Esophagus (tissue), 2 donors: Measurements from ENCODE around the gene ZNF121. TPM values are rescaled to one million over a fixed set of nuclear protein-coding genes. Genes with fewer than 3 reads are reported as not detected.
"Not testable (repeated sequence)": the region's sequence is repeated elsewhere in the genome, so short reads cannot be mapped to it uniquely, and the experiment has no call there.

Experiments used
- H3K27ac ChIP-seq, 2 donors: one replicate each; pipeline ENCODE4 v1.5.1; 2013; ENCODE audit warnings: low read depth in 2 of 2, mild to moderate bottlenecking in 2 of 2, inconsistent platforms in 1 of 2, low read length in 1 of 2, moderate library complexity in 1 of 2
- H3K27me3 ChIP-seq, 2 donors: one replicate each; pipeline ENCODE4 v1.6.1; 2013; ENCODE audit warnings: low read length in 2 of 2, control low read depth in 1 of 2, mild to moderate bottlenecking in 1 of 2; ENCODE audit not compliant: insufficient read depth in 2 of 2, control insufficient read depth in 1 of 2
- H3K36me3 ChIP-seq, 2 donors: one replicate each; pipeline ENCODE4 v1.6.1; 2013; ENCODE audit warnings: low read length in 1 of 2; ENCODE audit not compliant: control insufficient read depth in 2 of 2, insufficient read depth in 2 of 2
- H3K4me1 ChIP-seq, 2 donors: one replicate each; pipeline ENCODE4 v1.6.1; 2013; ENCODE audit warnings: low read length in 1 of 2; ENCODE audit not compliant: control insufficient read depth in 2 of 2, insufficient read depth in 2 of 2
- H3K4me3 ChIP-seq, 2 donors: one replicate each; pipeline ENCODE4 v1.5.1; 2013; ENCODE audit warnings: low read length in 2 of 2, mild to moderate bottlenecking in 2 of 2, low read depth in 1 of 2, moderate library complexity in 1 of 2
- H3K9me3 ChIP-seq, 2 donors: one replicate each; pipeline ENCODE4 v1.6.1; 2013; ENCODE audit warnings: mild to moderate bottlenecking in 2 of 2, low read depth in 1 of 2, low read length in 1 of 2, moderate library complexity in 1 of 2; ENCODE audit not compliant: control insufficient read depth in 2 of 2, insufficient read depth in 1 of 2
- WGBS, 2 donors: extraction: QIAGEN DNeasy Blood & Tissue Kit; methylation state at CpG; one replicate each; pipeline ENCODE4 v1.1.7; 2013; 5-methylcytosine and 5-hydroxymethylcytosine counted together
- polyA plus RNA-seq, 2 donors: library from polyadenylated mRNA; stranded (reverse); fragments of 200-250 nt; gene quantifications; one replicate each; pipeline ENCODE4 v1.2.3, GENCODE V29; 2013
- donor health status: healthy with polysubstance abuse.
- donor health status: Bipolar disorder and iron deficiency.

Gene ZNF121
- polyA plus RNA-seq, 2 donors, result 4.8 to 10.6 TPM

- 15 to 17% methylated on average over 7 of the region's 7 CpGs for WGBS, 2 donors
- no peaks in the 10 kb centered on the region for H3K9me3 ChIP-seq
- H3K4me3 ChIP-seq, result no peak overlapping the region
- H3K36me3 ChIP-seq, result no peaks in the 10 kb centered on the region
- H3K4me1 ChIP-seq, result no peaks in the 10 kb centered on the region
- no peaks in the 10 kb centered on the region for H3K27me3 ChIP-seq
- no peak overlapping the region for H3K27ac ChIP-seq
These were observed 2.5 kb upstream of the ZNF121 start for GRCh38 chr19:9586764-9587163.

DNA sequence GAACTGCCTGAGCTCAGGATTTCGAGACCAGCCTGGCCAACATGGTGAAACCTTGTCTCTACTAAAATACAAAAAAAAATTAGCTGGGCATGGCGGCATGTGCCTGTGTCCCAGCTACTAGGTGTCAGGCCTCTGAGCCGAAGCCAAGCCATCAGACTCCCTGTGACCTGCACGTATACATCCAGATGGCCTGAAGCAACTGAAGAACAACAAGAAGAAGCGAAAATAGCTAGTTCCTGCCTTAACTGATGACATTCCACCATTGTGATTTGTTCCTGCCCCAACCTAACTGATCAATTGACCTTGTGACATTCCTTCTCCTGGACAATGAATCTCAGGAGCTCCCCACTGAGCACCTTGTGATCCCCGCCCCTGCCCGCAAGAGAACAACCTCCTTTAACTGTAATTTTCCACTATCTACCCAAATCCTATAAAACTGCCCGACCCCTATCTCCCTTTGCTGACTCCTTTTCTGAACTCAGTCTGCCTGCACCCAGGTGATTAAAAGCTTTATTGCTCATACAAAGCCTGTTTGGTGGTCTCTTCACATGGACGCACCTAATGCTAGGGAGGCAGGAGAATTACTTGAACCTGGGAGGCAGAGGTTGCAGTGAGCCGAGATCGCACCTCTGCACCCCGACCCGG is 2.1 kb downstream of the ZNF121 start:
- not testable (repeated sequence) for H3K4me3 ChIP-seq, H3K27ac ChIP-seq, H3K36me3 ChIP-seq, H3K4me1 ChIP-seq, H3K9me3 ChIP-seq, H3K27me3 ChIP-seq
- 89 to 92% methylated on average over 13 of the region's 13 CpGs for WGBS, 2 donors

GRCh38 chr19:9580728-9581127 is 3.6 kb downstream of the ZNF121 start:
- no peaks in the 10 kb centered on the region for H3K4me1 ChIP-seq
- WGBS, 2 donors, result 87 to 90% methylated on average over 5 of the region's 5 CpGs
- H3K4me3 ChIP-seq, result no peak overlapping the region
- H3K36me3 ChIP-seq, result peaks cover 0 to 6% of the 10 kb centered on the region in 2 donors
- H3K27me3 ChIP-seq, result no peaks in the 10 kb centered on the region
- no peaks in the 10 kb centered on the region for H3K9me3 ChIP-seq
- H3K27ac ChIP-seq, result no peak overlapping the region

- no peak overlapping the region for H3K4me3 ChIP-seq
- no peaks in the 10 kb centered on the region for H3K27me3 ChIP-seq
- 98% methylated on average over 6 of the region's 6 CpGs for WGBS, 2 donors
- peaks cover 15 to 22% of the 10 kb centered on the region in 2 donors for H3K36me3 ChIP-seq
- H3K27ac ChIP-seq, result no peak overlapping the region
- H3K9me3 ChIP-seq, result peaks cover 31 to 34% of the 10 kb centered on the region in 2 donors
- H3K4me1 ChIP-seq, result no peaks in the 10 kb centered on the region
These were observed 14.0 kb downstream of the ZNF121 start for GRCh38 chr19:9570255-9570654.

DNA sequence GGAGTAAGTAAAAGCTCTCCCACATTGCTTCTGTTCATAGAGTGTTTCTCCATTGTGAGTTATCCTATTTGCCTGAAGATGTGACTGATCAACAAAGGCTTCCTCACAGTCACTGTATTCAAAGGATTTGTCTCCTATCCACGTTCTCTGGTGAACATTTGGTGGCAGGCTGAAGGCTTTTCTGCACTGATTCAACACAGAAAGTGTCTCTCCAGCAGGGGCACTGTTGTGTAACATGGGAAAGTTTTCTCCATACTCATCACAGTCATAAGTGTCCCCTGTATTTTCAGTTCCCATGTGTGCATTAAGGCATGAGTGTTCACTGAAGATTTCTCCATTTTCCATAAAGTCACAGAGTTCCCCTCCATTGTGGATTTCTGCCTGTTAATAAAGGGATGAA is 17.6 kb downstream of the ZNF121 start:
- no peak overlapping the region for H3K27ac ChIP-seq
- WGBS, 2 donors, result 97 to 100% methylated on average over 1 of the region's 1 CpG
- H3K4me1 ChIP-seq, result no peaks in the 10 kb centered on the region
- H3K4me3 ChIP-seq, result no peak overlapping the region
- H3K9me3 ChIP-seq, result peaks cover 26 to 30% of the 10 kb centered on the region in 2 donors
- H3K36me3 ChIP-seq, result peaks cover 15 to 31% of the 10 kb centered on the region in 2 donors
- no peaks in the 10 kb centered on the region for H3K27me3 ChIP-seq

DNA sequence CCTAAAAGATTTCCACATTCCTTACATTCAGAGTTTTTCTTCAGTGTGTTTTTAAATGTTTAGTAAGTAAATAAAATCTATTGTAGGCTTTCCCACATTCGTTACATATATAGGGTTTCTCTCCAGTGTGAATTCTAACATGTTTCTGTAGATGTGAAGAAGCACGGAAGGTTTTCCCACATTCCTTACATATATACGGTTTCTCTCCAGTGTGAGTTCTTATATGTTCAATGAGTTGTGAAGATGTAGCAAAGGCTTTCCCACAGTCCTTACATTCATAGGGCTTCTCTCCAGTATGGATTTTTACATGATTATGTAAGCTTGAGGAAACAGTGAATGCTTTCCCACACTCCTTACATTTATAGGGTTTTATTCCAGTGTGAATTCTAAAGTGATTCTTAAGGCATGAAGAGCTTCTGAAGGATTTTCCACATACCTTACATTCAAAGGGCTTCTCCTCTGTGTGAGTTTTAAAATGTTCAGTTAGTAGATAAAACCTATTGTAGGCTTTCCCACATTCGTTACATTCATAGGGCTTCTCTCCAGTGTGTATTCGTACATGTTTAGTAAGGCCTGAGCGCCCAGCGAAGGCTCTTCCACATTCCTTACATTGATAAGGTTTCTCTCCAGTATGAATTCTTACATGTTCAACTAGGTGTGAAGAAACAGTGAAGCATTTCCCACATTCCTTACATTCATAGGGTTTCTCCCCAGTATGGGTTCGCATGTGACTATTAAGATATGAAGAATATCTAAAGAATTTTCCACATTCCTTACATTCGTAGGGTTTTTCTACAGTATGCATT is 18.2 kb downstream of the ZNF121 start:
- Histone ChIP-seq H3K27me3 (no peaks in the 10 kb centered on the region), H3K36me3 (peaks cover 15 to 31% of the 10 kb centered on the region in 2 donors), H3K4me3 (no peak overlapping the region), H3K4me1 (no peaks in the 10 kb centered on the region), H3K9me3 (peaks cover 23 to 33% of the 10 kb centered on the region in 2 donors), H3K27ac (no peak overlapping the region)
- WGBS, 2 donors, result 98% methylated on average over 9 of the region's 9 CpGs

- Histone ChIP-seq H3K4me1 (no peaks in the 10 kb centered on the region), H3K27me3 (no peaks in the 10 kb centered on the region), H3K36me3 (no peaks in the 10 kb centered on the region), H3K4me3 (no peak overlapping the region), H3K9me3 (peaks cover 6 to 9% of the 10 kb centered on the region in 2 donors), H3K27ac (no peak overlapping the region)
- WGBS, 2 donors, result 94 to 95% methylated on average over 7 of the region's 7 CpGs
These were observed 31.6 kb downstream of the ZNF121 start for GRCh38 chr19:9552536-9553274.

DNA sequence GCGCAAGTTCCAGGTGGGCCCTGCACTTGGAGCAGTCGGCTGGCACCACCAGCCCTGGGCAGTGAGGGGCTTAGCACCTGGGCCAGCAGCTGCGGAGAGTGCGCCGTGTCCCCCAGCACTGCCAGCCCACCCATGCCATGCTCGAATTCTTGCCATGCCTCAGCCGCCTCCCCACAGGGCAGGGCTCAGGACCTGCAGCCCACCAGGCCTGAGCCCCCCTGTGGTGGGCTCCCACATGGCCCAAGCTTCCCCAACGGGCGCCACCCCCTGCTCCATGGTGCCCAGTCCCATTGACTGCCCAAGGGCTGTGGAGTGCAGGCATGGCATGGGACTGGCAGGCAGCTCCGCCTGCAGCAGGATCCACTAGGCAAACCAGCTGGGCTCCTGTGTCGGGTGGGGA is 36.4 kb downstream of the ZNF121 start:
- H3K9me3 ChIP-seq, result peaks cover 9% of the 10 kb centered on the region in 2 donors
- H3K4me3 ChIP-seq, result no peak overlapping the region

DNA sequence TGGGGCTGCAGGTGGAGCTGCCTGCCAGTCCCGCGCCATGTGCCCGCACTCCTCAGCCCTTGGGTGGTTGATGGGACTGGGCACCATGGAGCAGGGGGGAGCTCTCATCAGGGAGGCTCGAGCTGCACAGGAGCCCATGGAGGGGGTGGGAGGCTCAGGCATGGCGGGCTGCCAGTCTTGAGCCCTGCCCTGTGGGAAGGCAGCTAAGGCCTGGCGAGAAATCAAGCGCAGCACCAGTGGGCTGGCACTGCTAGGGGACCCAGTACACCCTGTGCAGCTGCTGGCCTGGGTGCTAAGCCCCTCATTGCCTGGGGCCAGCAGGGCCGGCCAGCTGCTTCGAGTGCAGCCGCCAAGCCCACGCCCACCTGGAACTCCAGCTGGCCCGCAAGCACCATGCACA is 43.0 kb downstream of the ZNF121 start:
- H3K36me3 ChIP-seq, H3K27me3 ChIP-seq, H3K27ac ChIP-seq, H3K4me3 ChIP-seq, H3K9me3 ChIP-seq, H3K4me1 ChIP-seq: not testable (repeated sequence)
- 92 to 93% methylated on average over 12 of the region's 12 CpGs for WGBS, 2 donors

More for the DNA sequence above, 36.4 kb downstream of the ZNF121 start:
- 93 to 95% methylated on average over 10 to 11 of the region's 11 CpGs for WGBS, 2 donors
- H3K27me3 ChIP-seq, result no peaks in the 10 kb centered on the region
- H3K4me1 ChIP-seq, result no peaks in the 10 kb centered on the region
- H3K27ac ChIP-seq, result no peak overlapping the region
- no peaks in the 10 kb centered on the region for H3K36me3 ChIP-seq
